ENCODE measurements around the gene CEMP1.
A peak's percentile ranks its signal among the peaks of the same experiment; 100 is the strongest.
"Not testable (repeated sequence)": the region's sequence is repeated elsewhere in the genome, so short reads cannot be mapped to it uniquely, and the experiment has no call there.

CEMP1 gene

DNA sequence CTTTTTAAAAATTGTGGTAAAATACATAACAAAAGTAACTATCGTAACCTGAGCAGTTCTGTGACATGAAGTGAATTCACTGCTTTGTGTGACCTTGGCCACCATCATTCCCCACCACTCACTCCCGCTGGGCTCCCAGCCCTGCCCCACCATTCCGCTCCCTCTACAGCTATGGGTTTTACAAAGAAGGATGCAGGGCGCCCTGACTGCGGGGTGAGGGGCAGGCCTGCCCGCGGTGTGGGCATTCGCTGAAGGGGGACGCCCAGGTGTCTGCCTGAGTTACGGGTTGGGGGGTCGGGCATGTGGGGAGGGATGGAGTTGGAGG, at the start of gene CEMP1:
Gene CEMP1 (minus strand): TSS at position 38 of the 325 bp plus-strand sequence. CDS start 335 bp downstream, outside the sequence.
- peak; percentile 46 for DNase-seq

DNA sequence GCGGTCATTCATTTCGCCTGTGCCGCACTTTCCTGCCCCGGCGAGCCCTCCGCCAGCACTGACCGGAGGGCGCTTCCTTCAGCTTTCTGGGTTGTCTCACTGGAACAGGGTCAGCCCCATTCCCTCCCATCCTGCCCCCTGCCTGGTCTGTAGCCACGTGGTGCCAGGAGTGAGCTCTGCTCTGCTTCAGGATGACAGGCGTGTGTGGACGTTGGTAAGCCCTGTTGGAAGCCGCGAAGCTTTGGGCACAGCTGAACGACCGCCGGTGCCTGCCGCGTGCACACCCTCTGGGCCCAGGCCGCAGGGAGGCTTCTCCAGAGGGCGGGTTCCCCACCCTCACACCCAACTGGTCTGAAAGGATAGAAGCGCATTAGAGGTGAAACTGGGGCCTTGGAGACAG, 49.6 kb upstream of the CEMP1 start:
- not testable (repeated sequence) for DNase-seq

- DNase-seq = not testable (repeated sequence)
Measured at GRCh38 chr16:2580143-2580542, 48.9 kb upstream of the CEMP1 start.

DNA sequence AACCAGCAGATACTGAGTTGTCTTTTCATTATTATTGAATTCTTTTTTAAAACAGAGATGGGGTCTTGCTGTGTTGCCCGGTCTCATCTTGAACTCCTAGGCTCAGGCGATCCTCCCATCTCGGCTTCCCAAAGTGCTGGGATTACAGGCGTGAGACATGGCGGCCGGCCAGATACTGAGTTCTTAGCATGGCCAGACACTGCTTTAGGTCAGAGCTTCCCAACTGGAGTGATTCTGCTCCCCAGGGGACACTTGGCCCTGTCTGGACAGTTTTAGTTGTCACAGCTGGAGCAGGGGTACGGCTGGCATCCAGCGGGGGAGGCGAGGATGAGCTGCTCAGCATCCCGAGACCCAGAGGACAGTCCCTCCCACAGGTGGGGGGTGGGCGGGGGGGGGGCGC, 47.7 kb upstream of the CEMP1 start:
- not testable (repeated sequence) for DNase-seq

GRCh38 chr16:2577044-2577443, 45.8 kb upstream of the CEMP1 start:
- not testable (repeated sequence) for DNase-seq

DNA sequence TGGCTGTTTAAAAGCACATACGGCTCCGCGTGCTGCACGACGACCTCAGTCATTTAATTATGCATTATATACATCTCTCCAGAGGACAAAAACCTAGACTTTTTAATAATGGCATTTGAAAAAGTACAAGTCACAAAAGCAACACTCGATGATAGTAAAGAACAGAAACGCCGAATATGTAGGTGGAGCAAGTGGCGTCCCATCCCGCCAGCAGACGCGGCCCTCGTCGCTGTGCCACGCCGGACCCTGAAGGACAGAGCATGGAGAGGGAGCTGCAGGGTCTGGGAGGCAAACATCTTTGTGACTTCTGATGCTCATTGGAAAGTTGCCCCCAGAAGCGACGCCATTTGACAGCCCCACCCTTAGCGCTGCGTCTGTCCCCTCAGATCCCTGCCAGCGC, 44.6 kb upstream of the CEMP1 start:
- DNase-seq = not testable (repeated sequence)

DNA sequence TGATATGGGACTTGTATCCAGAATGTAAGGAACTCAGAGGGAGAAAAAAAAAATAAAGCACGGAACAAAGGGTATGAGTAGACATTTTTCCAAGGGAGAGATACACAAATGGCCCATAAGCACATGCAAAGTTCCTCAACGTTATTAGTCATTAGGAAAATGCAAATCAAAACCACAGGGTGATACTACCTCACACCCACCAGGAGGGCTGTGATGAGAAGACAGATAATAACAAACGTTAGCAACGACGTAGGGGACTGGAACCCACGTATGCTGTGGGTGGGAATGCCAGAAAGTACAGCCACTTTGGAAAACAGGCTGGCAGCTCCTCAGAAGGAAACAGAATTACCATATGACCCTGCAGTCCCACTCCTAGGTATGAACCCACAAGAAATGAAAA, 41.5 kb upstream of the CEMP1 start:
- not testable (repeated sequence) for DNase-seq

GRCh38 chr16:2568573-2568972, 37.4 kb upstream of the CEMP1 start:
- not testable (repeated sequence) for DNase-seq

- not testable (repeated sequence) for DNase-seq
Measured at GRCh38 chr16:2567506-2567905, 36.3 kb upstream of the CEMP1 start.

GRCh38 chr16:2560798-2561133, 29.6 kb upstream of the CEMP1 start:
- DNase-seq = not testable (repeated sequence)

DNA sequence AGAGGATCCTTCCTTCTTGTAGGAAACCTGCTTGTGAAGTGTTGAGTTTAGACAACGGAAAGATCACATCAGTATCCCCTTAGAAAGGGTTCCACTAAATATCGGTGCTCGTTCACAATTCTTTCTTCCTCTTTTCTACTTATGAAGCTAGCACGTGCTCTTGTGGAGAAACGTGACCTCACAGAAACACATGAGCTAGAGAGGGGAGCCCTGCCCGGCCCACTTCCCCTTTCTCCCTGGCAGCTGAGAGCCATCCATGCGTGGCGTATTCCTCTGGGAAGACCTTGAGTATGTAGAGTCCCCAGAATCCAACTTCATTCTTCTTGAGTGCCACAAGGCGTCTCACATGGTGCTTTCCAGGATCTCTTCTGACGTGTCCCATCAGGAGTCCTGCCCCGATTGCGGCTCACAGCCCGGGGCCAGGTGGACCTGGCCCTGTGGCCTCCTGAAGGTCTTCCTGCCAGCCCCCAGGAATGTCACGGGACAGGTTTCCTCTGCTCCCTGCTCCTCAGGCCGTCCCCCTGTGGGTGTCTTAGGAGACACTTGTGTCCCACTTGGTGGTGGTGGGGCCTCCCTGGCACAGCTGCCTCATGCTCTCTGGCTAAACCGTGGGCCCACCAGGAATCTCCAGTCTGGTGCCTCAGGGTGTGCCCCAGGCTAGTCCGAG, 29.1 kb upstream of the CEMP1 start:
- DNase-seq = not testable (repeated sequence)

- DNase-seq = not testable (repeated sequence)
Measured at GRCh38 chr16:2557150-2557549, 25.9 kb upstream of the CEMP1 start.

GRCh38 chr16:2554709-2555425, 23.7 kb upstream of the CEMP1 start:
- DNase-seq = not testable (repeated sequence)

DNA sequence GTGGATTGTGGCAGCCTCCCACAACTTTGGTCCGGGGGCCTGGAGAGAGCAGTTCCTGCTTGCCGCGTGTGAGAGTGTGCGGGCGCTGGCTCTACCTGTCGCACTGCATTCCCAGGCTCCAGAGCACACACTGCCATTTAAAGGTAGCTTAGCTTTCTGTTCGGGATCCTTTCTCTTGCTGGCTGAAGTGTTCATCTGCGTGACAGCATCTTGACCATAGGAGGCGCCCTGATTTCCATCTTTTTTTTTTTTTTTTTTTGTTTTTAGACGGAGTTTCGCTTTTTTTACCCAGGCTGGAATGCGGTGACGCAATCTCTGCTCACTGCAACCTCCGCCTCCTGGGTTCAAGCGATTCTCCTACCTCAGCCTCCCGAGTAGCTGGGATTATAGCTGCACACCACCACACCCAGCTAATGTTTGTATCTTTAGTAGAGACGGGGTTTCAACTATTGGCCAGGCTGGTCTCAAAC, 20.2 kb upstream of the CEMP1 start:
- DNase-seq = not testable (repeated sequence)

DNA sequence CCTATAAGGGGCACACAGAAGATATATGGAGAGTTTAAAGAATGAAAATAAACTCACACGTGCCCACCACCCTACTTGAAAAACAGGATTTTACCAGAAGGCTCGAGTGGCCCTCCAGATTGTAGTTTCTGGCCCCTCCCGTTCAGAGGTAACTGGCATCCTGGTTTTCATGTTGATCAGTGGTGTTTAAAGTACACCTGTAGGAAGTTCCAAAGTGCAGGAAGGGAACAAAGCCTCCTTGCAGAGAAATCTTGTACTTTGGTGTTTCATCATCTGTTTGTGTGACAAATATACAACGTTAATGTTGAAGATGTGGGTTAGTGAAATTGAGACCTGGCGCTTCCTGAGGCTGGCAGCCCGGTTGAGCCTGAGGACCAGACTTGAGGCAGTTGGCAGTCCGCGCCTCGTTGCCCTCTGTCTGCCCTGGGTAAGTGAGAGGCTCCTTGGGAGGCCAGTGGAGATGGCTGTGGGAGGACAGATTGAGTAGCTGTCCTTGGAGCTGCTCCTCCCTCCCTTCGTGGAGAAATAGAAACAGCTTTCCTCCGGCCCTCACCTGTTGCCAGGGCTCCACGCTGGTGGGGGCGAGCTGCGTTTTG, 19.2 kb upstream of the CEMP1 start:
- not testable (repeated sequence) for DNase-seq

- DNase-seq = not testable (repeated sequence)
Measured at GRCh38 chr16:2543771-2544170, 12.6 kb upstream of the CEMP1 start.

DNA sequence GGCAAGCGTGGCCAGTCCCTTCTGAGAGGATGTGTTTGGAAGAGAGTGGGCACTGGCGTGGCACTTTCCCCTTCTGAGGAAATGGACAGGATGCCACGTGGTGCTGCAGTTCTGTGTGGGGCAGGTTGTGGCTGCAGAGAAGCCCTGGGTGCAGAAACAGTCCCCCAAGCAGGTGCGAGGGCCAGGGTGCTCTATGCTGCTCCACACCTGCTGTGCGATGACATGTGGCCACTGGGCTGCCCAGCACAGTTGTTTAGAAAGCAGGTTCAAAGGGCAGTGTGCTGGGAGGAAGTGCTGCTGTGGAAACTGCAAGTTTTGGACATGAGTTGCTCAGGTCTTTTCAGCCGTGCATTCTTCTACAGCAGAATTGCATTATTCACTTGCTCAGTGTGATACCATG, 10.2 kb upstream of the CEMP1 start:
- DNase-seq = peak; percentile 54

GRCh38 chr16:2540912-2541311, 9.7 kb upstream of the CEMP1 start:
- DNase-seq = not testable (repeated sequence)

DNA sequence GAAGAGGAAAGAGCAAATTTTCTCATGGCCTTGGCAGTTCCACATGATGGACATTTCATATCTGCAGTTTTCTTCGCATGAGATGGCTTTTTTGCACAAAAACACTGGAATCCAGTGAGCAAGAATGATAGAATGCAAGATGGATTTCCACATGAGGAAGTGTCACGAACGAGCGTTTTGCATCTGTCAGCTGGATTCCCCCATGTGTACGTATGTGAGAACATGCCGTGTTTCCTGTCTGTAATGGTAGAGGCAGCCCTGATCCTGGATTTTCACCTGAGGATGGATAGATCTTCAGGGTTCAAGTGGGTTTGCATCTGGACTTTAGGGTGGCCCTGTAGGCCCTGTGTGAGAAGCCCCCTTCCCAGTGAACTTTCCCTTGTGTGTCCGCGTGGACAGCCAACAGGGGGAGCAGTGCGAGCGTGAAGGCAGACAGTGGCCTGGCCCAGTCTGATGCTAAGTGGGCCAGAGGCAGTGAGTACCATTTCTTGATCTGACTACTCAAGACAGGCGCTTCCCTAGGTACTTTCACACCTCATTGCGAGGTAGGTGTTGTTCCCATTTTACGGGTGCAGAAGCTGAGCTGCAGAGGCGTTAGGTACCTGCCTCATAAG, 8.7 kb upstream of the CEMP1 start:
- not testable (repeated sequence) for DNase-seq

- DNase-seq = not testable (repeated sequence)
Measured at GRCh38 chr16:2539192-2539844, 8.1 kb upstream of the CEMP1 start.

DNA sequence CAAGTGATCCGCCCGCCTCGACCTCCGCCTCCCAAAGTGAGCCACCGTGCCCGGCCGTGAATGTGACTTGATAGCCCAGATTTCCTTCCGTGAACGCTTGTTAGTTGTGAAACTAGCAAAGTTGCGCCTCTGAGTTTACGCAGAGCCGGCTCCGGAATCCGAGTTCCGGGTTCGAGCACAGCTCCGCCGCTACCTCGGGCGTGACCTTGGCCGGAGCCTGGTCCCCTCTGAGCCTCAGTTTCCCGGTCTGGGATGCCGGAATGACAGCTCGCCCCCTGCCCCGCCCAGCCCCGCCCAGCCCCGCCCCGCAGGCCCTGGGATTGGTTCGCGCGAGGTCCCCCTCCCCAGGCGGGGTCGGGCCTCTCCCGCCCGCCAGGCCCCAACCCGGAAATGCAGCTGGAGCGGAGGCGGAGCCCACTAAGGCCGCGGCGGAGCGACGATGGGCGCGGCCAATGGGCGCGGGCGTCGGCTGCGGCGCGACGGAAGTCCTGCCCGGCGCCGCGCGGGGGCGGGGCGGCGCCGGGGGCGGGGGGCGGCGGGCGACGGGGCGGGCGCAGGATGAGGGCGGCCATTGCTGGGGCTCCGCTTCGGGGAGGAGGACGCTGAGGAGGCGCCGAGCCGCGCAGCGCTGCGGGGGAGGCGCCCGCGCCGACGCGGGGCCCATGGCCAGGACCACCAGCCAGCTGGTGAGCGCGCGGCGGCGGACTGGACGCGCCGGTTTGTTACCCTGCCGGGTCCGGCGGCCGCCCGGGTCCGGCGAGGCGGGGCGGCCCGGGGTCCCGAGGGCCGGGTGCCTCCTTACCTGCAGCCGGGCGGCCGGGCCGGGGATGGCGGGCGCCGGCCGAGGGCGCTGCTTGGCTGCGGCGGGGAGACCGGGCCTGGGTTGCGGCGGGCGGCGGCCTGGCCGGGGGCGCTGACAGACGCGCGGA, 6.5 kb upstream of the CEMP1 start, which contains the start of gene PDPK1:
Gene PDPK1 (plus strand): TSS at position 571 of the 929 bp plus-strand sequence. CDS start 92 bp downstream, at position 663.
- DNase-seq = peak; percentile 95

DNA sequence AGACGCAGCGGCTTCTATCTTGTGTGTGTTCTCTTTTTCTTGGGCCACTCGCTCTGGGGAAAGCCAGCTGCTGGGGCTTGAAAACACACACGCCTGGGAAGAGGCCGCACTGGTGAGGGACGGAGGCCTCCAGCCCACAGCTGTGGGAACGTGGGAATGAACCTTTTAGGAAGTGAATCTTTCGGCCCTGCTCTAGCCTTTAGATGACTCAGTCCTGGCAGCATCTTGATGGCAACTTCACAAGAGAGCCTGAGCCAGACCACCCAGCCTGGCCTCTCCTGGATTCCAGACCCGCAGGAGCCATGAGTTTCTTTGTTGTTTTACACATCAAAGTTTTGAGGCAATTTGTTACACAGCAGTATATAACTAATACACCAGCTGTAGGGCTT, 4.4 kb upstream of the CEMP1 start:
- DNase-seq = no peak

All from DMS53 (cell line).